SK-N-MC (cell line): ENCODE measurements around the gene B9D1.

ENCODE experiments used
- EZH2 ChIP-seq: fragments of 200-600 bp; sonication (generic); IDR thresholded peaks from one replicate; pipeline ENCODE4 v1.6.1; 2017; ENCODE audit warnings: antibody characterized with exemption
- POLR2AphosphoS5 ChIP-seq: IDR thresholded peaks from 2 replicates; pipeline ENCODE4 v1.6.1; 2012; ENCODE audit warnings: mild to moderate bottlenecking, low read depth, low read length, borderline replicate concordance

DNA sequence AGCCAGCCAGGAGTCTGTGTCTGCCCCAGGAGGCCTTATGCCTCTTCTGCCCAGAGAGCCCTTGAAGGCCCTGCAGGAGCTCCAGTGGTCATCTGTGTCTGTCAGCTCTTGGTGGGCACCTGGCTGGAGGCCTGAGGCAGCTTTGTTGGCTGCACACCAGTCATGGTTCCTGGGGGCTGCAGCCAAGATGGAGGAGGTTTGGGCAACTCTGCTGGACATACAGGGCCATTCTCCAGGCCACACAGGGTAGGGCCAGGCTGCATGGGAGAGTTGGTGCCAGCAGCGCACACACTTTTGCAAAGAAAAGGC lies 29.4 kb downstream of the B9D1 start:
- TF ChIP-seq EZH2 (no peak), POLR2AphosphoS5 (no peak)
